ENCODE measurements around the gene ANKRD53.
"Not testable (repeated sequence)": the region's sequence is repeated elsewhere in the genome, so short reads cannot be mapped to it uniquely, and the experiment has no call there.

Gene ANKRD53

DNA sequence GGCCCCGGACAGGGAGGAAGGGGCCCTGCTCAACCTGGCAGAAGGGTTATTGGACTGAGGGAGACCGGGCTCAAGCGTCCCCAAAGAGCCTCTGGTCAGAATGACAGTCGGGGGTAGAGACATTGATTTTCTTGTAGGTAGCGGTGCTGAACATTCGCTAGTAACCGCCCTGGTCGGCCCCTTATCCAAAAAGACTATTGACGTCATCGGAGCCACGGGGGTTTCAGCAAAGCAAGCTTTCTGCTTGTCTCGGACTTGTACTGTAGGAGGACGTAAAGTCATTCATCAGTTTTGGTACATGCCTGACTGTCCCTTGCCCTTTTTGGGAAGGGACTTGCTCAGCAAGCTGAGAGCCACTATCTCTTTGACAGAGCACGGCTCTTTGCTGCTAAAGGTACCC is 43.0 kb downstream of the ANKRD53 start:
- H3K4me1 Mint-ChIP-seq (ENCODE audit: low read depth), result peaks cover 11% of the 10 kb centered on the region
- H3K36me3 Mint-ChIP-seq (ENCODE audit: low read depth); H3K27me3 Mint-ChIP-seq (ENCODE audit: low read depth); H3K9me3 Mint-ChIP-seq; H3K27ac Mint-ChIP-seq; H3K4me3 Mint-ChIP-seq: not testable (repeated sequence)

DNA sequence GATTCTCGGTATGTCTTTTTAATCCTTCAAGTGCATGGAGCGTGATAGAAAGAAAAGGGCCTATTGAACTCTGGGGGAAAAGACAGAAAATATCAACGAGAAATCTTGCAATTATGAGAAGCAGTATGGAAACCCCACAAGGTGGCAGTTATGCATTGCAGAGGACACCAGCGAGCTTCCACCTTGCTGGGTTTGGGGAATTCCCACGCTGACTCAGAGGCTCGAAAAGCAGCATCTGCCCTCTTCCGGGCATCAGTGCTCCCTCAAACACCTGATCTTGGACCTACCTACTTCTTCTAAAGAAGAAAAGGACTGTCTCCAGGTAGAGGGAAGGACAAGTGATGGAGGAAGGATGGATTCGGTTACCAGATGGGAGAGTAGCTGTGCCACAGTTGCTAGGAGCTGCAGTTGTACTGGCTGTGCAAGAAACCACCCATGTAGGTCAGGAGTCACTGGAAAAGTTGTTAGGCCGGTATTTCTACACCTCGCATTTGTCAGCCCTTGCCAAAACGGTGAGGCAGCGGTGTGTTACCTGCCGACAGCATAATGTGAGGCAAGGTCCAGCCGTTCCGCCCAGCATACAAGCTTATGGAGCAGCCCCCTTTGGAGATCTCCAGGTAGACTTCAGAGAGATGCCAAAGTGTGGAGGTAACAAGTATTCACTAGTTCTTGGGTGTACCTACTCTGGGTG is 45.3 kb downstream of the ANKRD53 start:
- H3K4me3 Mint-ChIP-seq; H3K36me3 Mint-ChIP-seq (ENCODE audit: low read depth); H3K9me3 Mint-ChIP-seq; H3K27me3 Mint-ChIP-seq (ENCODE audit: low read depth): not testable (repeated sequence)
- H3K27ac Mint-ChIP-seq, result peak overlapping the region; percentile 79
- H3K4me1 Mint-ChIP-seq (ENCODE audit: low read depth), result peaks cover 11% of the 10 kb centered on the region
